Stimulated activated effector memory CD8-positive, alpha-beta T cell treated with anti-CD3 and anti-CD28 coated beads, Interleukin-12 subunit alpha, Interleukin-12 subunit beta, amount 100 ng/mL, for 72 hours (primary cell): ENCODE data around the gene WT1.

Experiments used
- ATAC-seq: fragments of 150-1000 bp; cut with Tn5 transposase; 2 replicates; pipeline ENCODE4 v1.10.0; 2021
- DNase-seq, 2 donors: peaks; one replicate each; pipeline ENCODE4 v3.0.0; 2021 to 2022; ENCODE audit warnings: low spot score in 2 of 2
- H3K27ac Mint-ChIP-seq: one replicate; pipeline ENCODE4 v1.8.0; 2022; ENCODE audit warnings: mild to moderate bottlenecking, mixed read lengths
- H3K36me3 Mint-ChIP-seq: one replicate; pipeline ENCODE4 v1.8.0; 2022; ENCODE audit warnings: mild to moderate bottlenecking, mixed read lengths
- H3K4me1 Mint-ChIP-seq: one replicate; pipeline ENCODE4 v1.8.0; 2022; ENCODE audit warnings: mixed read lengths
- H3K4me3 Mint-ChIP-seq: one replicate; pipeline ENCODE4 v1.8.0; 2022; ENCODE audit warnings: mild to moderate bottlenecking, mixed read lengths
- H3K9me3 Mint-ChIP-seq: one replicate; pipeline ENCODE4 v1.8.0; 2022; ENCODE audit warnings: mixed read lengths

WT1 gene

GRCh38 chr11:32344946-32345345 is 90.4 kb downstream of the WT1 start:
- ATAC-seq (no peak), DNase-seq (no peak)
- Mint-ChIP-seq H3K36me3 (no peaks in the 10 kb centered on the region), H3K9me3 (no peaks in the 10 kb centered on the region), H3K27ac (no peak overlapping the region), H3K4me1 (no peaks in the 10 kb centered on the region), H3K4me3 (no peak overlapping the region)

- Mint-ChIP-seq H3K27ac (no peak overlapping the region), H3K4me1 (no peaks in the 10 kb centered on the region), H3K36me3 (no peaks in the 10 kb centered on the region), H3K4me3 (no peak overlapping the region), H3K9me3 (no peaks in the 10 kb centered on the region)
- ATAC-seq (peak; percentile 76), DNase-seq (no peak)
Observed at GRCh38 chr11:32343325-32344008, 91.9 kb downstream of the WT1 start.

GRCh38 chr11:32341620-32342613 is 93.4 kb downstream of the WT1 start:
- Mint-ChIP-seq H3K36me3 (no peaks in the 10 kb centered on the region), H3K9me3 (no peaks in the 10 kb centered on the region), H3K27ac (no peak overlapping the region), H3K4me1 (no peaks in the 10 kb centered on the region), H3K4me3 (no peak overlapping the region)
- ATAC-seq, result no peak
- no peak for DNase-seq

- H3K36me3 Mint-ChIP-seq, result no peaks in the 10 kb centered on the region
- H3K4me3 Mint-ChIP-seq, result no peak overlapping the region
- no peaks in the 10 kb centered on the region for H3K9me3 Mint-ChIP-seq
- DNase-seq, result no peak
- H3K27ac Mint-ChIP-seq, result no peak overlapping the region
- ATAC-seq, result no peak
- no peaks in the 10 kb centered on the region for H3K4me1 Mint-ChIP-seq
Observed at GRCh38 chr11:32340181-32340580, 95.2 kb downstream of the WT1 start.
